GM12872 (cell line): ENCODE results near the gene CKS1B.

Experiments
- CTCF ChIP-seq: IDR thresholded peaks from 3 replicates; pipeline ENCODE4 v1.5.1; 2011; ENCODE audit warnings: low read depth, mild to moderate bottlenecking, low read length, moderate library complexity; ENCODE audit not compliant: insufficient read depth

The CKS1B gene

DNA sequence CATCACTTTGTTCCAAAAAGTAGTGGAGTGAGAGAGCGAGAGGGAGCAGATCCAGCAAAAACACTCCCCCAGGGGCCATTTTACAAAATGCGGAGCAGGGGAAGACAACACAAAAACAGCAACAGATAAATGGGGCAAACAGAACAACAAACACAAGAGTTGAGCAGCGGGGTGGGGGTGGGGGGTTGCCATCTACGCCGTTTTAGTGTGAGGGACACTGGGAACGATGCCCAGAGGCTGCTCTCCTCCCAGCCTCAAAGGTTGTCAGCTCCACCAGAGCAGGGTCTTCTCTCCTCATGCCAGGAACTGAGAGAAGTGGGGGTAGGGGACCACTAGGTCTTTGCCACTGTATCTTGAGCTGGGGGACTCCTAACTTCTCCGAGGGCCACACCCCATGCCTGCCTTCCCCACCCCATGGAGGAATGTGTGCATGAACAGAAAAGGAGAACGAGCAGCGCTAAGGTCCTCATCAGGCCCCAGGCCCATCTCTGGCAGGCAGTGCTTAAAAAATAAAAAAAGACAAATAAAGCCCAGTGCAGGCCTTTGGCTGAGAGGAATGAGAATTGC lies 17.3 kb upstream of the CKS1B start:
- no peak for TF ChIP-seq CTCF

DNA sequence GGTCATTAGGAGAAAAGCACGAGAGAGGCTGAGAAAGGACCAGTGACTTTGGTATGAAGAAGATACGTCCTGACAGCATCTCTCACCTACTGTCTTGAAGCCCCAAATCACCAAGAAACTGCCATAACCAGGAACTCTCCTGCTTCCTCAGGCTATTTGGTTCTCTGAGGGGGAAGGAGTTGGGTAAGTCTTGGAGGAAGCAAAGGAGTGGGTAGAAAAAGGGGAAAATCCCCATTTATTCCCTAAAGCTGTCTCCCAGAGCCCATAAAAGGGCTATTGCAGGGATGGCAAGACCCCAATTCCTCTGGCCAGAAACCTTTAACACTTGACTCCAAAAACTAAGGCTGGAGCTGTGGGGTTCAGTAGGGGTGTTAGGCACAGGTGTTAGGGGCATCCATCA lies 16.4 kb upstream of the CKS1B start:
- TF ChIP-seq CTCF = no peak

GRCh38 chr1:154958681-154959425 lies 15.6 kb upstream of the CKS1B start:
- TF ChIP-seq CTCF = no peak

GRCh38 chr1:154959426-154959780 lies 15.1 kb upstream of the CKS1B start:
- TF ChIP-seq CTCF = no peak

DNA sequence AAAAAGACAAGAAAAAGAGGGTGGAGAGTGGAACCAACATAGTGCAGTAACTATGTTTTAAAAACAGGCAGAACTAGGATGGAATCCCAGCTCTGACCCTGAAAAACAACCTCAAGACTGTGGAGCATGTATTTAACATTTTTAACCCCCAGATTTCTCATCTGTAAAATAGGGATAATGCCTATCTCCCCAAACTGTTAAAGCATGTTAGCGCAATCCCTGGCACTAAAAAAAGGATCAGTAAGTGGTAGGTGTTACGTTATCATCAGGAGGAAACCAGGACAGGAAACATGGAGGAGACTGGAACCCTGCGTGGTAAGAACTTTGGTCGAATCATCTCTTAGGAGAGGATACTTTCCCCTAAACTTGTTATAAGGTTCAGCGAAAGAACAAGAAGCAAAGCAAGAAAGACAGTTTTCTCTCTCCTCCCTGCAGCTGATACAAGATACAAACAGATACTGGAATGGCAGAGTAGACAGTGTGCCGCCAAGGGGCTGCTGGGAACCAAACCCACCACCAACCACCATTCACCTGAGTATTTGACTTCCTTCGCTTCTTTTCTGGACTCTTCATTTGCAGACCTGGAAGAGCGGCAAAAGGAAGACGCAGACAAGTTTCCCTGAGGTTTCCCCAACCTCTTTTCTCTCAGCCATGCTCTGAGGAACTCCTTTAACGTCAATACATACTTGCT lies 13.9 kb upstream of the CKS1B start:
- TF ChIP-seq CTCF = no peak

GRCh38 chr1:154961207-154962155 lies 13.0 kb upstream of the CKS1B start, which contains the start of gene PYGO2:
PYGO2 (minus strand) TSS chr1:154961782; CDS start chr1:154961576, 206 bp downstream.
- peak; percentile 59; the same call in 2 of the 3 replicates for TF ChIP-seq CTCF
